ENCODE results near the gene MED12L.
"Not testable (repeated sequence)": the region's sequence is repeated elsewhere in the genome, so short reads cannot be mapped to it uniquely, and the experiment has no call there.

MED12L gene

DNA sequence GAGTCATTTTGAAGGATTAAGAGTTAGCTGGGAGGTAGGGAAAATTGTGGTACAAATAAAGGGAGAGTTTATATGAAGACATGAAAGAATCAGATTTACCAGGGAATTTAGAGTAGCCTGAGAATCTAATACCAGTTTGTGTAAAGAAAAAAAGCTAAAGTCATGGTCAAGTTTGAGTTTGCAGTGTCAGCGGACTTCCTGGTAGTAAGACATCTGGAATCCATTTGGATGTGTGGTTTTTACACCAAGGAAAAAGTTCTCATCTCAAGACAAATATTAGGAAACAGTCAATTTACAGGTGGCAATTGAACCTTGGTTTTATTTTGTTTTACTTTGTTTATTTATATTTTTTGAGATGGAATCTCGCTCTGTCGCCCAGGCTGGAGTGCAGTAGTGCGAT lies 300.6 kb downstream of the MED12L start:
- DNase-seq (ENCODE audit: low read depth, low spot score): no peak
- H3K4me3 ChIP-seq (ENCODE audit: low read depth, low read length): no peak overlapping the region
- in situ Hi-C loops (cut with HindIII; ENCODE audit: low sequenced_read_pairs): no loop called here
- TF ChIP-seq, protein P1, sequence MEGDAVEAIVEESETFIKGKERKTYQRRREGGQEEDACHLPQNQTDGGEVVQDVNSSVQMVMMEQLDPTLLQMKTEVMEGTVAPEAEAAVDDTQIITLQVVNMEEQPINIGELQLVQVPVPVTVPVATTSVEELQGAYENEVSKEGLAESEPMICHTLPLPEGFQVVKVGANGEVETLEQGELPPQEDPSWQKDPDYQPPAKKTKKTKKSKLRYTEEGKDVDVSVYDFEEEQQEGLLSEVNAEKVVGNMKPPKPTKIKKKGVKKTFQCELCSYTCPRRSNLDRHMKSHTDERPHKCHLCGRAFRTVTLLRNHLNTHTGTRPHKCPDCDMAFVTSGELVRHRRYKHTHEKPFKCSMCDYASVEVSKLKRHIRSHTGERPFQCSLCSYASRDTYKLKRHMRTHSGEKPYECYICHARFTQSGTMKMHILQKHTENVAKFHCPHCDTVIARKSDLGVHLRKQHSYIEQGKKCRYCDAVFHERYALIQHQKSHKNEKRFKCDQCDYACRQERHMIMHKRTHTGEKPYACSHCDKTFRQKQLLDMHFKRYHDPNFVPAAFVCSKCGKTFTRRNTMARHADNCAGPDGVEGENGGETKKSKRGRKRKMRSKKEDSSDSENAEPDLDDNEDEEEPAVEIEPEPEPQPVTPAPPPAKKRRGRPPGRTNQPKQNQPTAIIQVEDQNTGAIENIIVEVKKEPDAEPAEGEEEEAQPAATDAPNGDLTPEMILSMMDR (IDR thresholded peaks at IDR 0.05; ENCODE audit: low read depth, low read length): no peak

DNA sequence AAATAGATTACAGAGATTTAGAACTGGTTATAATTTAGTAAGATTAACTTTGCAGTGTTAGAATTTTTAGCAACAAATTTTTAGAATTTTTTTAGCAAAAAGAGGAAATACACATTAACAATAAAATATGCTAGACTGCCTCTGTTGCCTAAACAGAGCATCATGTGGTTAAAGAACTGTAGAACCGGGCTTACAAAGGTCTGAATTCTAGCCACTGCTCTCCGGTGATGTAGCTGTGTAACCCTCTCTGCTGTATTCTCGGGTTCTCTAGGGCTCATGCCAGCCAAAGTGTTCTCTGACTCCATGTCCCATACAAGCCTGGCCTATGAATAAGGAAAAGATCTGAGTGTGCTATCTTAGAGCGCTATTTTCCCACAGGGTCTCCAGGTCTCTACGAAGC lies 302.0 kb downstream of the MED12L start:
- TF ChIP-seq, protein P1 (IDR thresholded peaks at IDR 0.05; ENCODE audit: low read depth, low read length): no peak
- H3K4me3 ChIP-seq (ENCODE audit: low read depth, low read length): no peak overlapping the region
- in situ Hi-C loops (cut with HindIII; ENCODE audit: low sequenced_read_pairs): no loop called here
- DNase-seq (ENCODE audit: low read depth, low spot score): no peak

DNA sequence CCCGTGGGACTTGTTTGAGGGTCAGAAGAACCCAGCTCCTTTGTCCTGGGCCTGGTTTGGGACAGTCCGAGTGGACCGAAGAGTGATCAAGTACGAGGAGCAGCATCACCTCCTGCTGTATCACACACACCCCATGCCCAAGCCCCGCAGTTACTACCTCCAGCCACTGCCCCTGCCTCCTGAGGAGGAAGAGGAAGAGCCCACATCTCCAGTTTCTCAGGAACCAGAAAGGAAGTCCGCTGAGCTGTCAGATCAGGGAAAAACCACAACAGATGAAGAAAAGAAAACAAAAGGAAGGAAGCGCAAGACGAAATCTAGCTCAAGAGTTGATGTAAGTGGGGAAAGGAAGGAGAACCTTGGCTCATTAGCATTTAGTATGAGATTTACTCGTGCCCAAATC lies 302.4 kb downstream of the MED12L start:
- H3K4me3 ChIP-seq (ENCODE audit: low read depth, low read length): no peak overlapping the region
- in situ Hi-C loops (cut with HindIII; ENCODE audit: low sequenced_read_pairs): no loop called here

DNA sequence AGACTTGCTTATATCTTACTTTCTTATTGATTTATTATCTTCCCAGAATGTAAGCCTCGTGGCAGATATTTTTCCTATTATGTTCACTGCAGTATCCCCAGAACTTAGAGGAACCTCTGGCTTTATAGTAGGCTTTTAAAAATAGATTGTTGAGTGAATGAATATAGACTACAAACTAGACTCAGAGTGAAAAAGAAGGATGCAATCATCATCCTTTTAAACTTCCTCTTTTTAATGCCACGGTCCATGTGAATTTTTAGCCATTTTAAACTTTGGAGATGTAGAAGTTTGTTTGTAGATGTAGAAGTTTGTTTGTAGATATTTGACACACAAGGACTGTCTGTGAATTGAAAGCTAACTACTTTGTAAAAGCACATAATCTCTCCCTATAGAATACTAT lies 306.3 kb downstream of the MED12L start:
- TF ChIP-seq, protein P1 (IDR thresholded peaks at IDR 0.05; ENCODE audit: low read depth, low read length): no peak
- in situ Hi-C loops (cut with HindIII; ENCODE audit: low sequenced_read_pairs): no loop called here
- no peak overlapping the region for H3K4me3 ChIP-seq (ENCODE audit: low read depth, low read length)
- no peak for DNase-seq (ENCODE audit: low read depth, low spot score)

More for the DNA sequence above, 302.4 kb downstream of the MED12L start:
- TF ChIP-seq, protein P1 (IDR thresholded peaks at IDR 0.05; ENCODE audit: low read depth, low read length): no peak
- DNase-seq (ENCODE audit: low read depth, low spot score): no peak

DNA sequence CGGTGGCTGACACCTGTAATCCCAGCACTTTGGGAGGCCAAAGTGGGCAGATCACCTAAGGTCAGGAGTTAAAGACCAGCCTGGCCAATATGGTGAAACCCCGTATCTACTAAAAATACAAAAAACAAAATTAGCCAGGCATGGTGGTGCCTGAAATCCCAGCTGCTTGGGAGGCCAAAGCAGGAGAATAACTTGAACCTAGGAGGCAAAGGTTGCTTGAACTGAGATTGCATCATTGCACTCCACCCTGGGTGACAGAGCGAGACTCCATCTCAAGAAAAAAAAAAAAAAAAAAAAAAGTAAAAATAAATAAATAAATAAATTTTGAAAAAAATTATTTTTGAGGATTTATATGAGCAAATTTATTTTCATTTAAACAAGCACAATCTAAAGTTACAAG lies 306.7 kb downstream of the MED12L start:
- DNase-seq (ENCODE audit: low read depth, low spot score); in situ Hi-C loops (cut with HindIII; ENCODE audit: low sequenced_read_pairs); H3K4me3 ChIP-seq (ENCODE audit: low read depth, low read length): not testable (repeated sequence)

DNA sequence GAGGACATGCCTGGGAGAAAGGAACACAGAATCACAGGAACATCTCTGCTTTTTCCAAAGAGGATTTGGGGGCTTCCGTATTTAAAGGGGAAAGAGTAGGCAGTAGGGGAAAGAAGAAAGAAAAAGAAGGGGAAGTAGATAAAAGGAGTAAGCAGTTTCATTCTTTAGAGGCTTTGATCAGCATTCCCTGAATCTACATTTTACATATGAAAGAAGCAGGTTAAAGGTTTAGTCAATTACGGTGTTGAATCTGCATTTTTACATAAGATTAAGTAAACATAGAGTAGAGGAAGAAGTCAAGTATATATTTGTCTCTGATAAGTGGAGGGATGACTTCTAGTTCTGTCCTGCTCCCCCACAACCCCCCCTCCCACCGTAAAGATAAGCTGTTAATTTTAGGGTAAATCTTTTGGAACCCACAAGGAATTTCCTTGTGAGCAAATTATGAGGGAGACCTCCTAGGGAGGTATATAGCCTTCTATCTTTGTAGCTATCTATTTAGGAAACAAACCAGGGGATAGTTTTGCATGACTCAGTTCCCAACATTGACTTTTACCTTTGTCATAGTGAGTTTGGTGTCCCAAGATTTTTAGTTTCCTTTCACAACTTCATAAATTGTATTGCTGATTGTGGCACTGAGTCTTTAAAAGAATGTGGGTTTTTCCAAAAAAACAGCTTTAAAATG lies 307.8 kb downstream of the MED12L start:
- in situ Hi-C loops (cut with HindIII; ENCODE audit: low sequenced_read_pairs): no loop called here

DNA sequence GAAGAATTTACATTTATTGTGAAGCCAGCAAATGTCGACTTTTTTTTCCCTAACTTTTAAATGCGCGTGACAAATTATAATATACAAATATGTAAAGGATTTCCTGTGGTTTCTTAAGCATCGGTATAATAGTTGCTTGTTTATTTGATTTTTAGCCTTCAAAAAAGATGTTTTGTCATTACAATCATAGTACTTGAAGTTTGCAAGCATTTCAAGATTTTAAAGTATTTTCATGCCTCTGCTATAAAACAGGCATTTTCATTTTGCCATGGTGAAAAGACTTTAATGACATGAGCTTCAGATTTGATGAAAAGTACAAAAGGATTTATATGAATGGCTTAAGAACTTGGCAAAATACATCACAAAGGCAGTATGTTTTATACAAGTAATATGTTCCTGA lies 308.5 kb downstream of the MED12L start:
- no peak for DNase-seq (ENCODE audit: low read depth, low spot score)
- in situ Hi-C loops (cut with HindIII; ENCODE audit: low sequenced_read_pairs): no loop called here
- TF ChIP-seq, protein P1 (IDR thresholded peaks at IDR 0.05; ENCODE audit: low read depth, low read length): no peak
- H3K4me3 ChIP-seq (ENCODE audit: low read depth, low read length): no peak overlapping the region

More for the DNA sequence above, 307.8 kb downstream of the MED12L start:
- TF ChIP-seq, protein P1 (IDR thresholded peaks at IDR 0.05; ENCODE audit: low read depth, low read length): no peak
- no peak for DNase-seq (ENCODE audit: low read depth, low spot score)
- H3K4me3 ChIP-seq (ENCODE audit: low read depth, low read length): no peak overlapping the region

Data from astrocyte of the spinal cord (primary cell).